Left ventricle myocardium superior (tissue), 1 donor: ENCODE data around the gene OR4D1. TPM values are rescaled to one million over a fixed set of nuclear protein-coding genes. Genes with fewer than 3 reads are reported as not detected.

Experiments
- ATAC-seq: fragments of 200-7000 bp; cut with Tn5 transposase; one replicate; pipeline ENCODE4 v1.9.1; 2020; ENCODE audit warnings: mild to moderate bottlenecking, moderate library complexity
- DNase-seq: peaks from one replicate; pipeline ENCODE4 v3.0.0-alpha.2; 2020
- intact Hi-C: fragments of 100-400 bp; cut with micrococcal nuclease; formaldehyde crosslinking; loops from one replicate; pipeline ENCODE4 v1.11.0; 2022
- total RNA-seq: library from RNA; stranded (reverse); fragmentation: NEBNext Ultra II Directional; extraction: Animal tissue kit (Norgen Biotek cat#: 25700); gene quantifications from one replicate; pipeline ENCODE4 v1.2.1, GENCODE V29; 2021
- donor health status: DM: no; HTN: yes; CAD: no; lungs with severe emphysema.

Gene OR4D1
- total RNA-seq, 1 donor from 2014 or later = not detected

GRCh38 chr17:58148609-58149008, 425 bp downstream of the OR4D1 start:
- DNase-seq = no peak
- ATAC-seq = no peak
- intact Hi-C loops = no loop called here

DNA sequence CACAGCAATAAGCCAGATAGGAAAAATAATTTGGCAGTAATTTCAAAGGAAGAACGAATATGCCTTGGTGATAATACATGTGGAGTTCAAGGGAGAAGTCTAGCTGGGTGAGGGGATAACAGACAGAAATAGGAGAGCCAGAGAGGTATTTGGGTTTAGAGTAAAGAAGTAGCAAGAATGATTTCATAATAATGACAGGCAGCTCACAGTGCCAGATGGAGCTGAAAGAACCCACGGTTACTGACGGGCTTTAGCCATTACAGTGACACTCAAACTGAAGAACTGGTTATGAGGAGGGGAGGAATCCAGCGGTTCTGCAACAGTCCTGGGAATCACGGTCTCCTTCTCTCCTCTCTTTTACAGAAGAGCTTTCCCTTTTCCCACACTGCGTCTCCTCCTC, 2.2 kb downstream of the OR4D1 start:
- intact Hi-C loops = no loop called here
- ATAC-seq (no peak), DNase-seq (no peak)

DNA sequence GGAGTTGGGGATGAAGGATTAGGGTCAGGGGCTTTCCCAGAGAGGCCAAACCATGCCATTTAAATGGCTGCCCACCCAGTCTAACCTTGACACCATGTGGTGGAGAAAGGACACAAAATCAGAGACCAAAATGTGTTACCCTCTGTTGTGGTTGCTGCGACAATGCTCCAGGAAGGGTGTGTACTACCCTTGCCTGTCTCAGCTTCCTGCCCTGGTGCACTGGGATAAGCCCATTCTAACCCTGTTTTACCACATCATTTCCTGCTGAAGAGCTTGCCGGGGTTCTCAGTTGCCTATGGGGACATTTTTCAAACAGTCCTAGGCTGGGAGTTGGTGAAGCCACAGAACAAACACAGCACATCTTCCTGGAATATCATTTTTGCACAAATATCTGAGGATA, 4.9 kb downstream of the OR4D1 start:
- DNase-seq (no peak), ATAC-seq (peak; percentile 48)
- intact Hi-C loops = no loop called here

GRCh38 chr17:58153671-58154070, 5.5 kb downstream of the OR4D1 start:
- DNase-seq (no peak), ATAC-seq (no peak)
- intact Hi-C loops = no loop called here

DNA sequence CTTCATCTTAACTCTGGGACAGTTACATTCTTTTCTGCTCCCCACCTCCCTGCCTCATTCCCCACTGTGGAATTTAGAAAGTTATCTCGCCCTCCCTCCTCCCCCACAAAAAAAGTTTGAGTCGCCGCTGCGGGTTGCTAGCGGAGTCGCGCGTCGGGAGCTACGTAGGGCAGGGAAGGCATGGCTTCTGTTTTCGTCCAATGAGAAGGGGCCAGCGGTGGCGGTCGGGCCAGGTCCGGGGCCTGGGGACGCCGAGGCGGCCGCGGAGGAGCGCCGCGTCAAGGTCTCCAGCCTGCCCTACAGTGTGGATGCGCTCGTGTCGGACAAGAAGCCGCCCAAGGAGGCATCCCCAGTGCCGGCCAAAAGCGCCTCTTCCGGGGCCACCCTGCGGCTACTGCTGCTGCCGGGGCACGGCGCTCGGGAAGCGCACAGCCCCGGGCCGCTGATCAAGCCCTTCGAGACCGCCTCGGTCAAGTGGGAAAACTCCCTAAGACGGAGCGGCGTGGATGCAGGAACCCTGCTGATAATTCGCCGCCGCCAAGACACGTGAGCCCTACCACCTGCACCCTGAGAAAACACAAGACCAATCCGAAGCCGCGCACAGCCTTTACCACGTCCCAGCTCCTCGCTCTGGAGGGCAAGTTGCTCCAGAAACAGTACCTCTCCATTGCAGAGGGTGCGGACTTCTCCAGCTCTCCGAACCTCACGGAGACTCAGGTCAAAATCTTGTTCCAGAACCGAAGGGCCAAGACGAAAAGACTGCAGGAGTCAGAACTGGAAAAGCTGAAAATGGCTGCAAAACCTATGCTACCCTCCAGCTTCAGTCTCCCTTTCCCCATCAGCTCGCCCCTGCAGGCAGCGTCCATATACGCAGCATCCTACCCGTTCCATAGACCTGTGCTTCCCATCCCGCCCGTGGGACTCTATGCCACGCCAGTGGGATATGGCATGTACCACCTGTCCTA, 8.9 kb downstream of the OR4D1 start:
- peak; percentile 57 for DNase-seq
- ATAC-seq = peak; percentile 89
- intact Hi-C loops = no loop called here

GRCh38 chr17:58158181-58158580, 10.0 kb downstream of the OR4D1 start:
- DNase-seq (no peak), ATAC-seq (no peak)

GRCh38 chr17:58161566-58161965, 13.4 kb downstream of the OR4D1 start:
- intact Hi-C loops = no loop called here
- ATAC-seq (no peak), DNase-seq (no peak)

More at GRCh38 chr17:58158181-58158580, 10.0 kb downstream of the OR4D1 start:
- intact Hi-C loops = no loop called here

DNA sequence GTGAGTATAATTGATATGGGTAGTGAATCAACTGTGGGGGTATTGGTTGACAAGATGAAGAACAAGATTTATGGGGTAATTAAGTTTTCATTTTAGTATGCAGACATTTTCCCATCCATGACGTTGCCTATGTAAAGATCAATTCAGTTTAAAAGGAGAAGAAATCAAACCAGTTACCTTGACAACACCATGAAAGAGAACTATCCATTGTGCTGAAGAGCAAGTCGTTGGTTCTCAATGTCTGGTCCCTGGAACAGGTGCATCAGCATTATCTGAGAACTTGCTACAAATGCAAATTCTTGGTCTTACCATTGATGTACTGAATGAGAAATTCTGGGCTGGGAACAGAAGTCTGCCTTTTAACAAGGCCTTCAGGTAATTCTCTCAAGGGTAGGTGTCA, 17.8 kb downstream of the OR4D1 start:
- ATAC-seq (no peak), DNase-seq (no peak)
- intact Hi-C loops = no loop called here

GRCh38 chr17:58166682-58167081, 18.5 kb downstream of the OR4D1 start, which contains the start of gene OR4D2:
Gene OR4D2 (plus strand): TSS chr17:58166982. CDS start chr17:58169656, 2,674 bp downstream.
- intact Hi-C loops = no loop called here
- ATAC-seq (no peak), DNase-seq (no peak)

- DNase-seq (no peak), ATAC-seq (no peak)
- intact Hi-C loops = no loop called here
These were observed 22.4 kb downstream of the OR4D1 start for GRCh38 chr17:58170622-58171021.

GRCh38 chr17:58172369-58173071, 24.3 kb downstream of the OR4D1 start:
- DNase-seq = no peak
- ATAC-seq = no peak
- intact Hi-C loops = no loop called here

DNA sequence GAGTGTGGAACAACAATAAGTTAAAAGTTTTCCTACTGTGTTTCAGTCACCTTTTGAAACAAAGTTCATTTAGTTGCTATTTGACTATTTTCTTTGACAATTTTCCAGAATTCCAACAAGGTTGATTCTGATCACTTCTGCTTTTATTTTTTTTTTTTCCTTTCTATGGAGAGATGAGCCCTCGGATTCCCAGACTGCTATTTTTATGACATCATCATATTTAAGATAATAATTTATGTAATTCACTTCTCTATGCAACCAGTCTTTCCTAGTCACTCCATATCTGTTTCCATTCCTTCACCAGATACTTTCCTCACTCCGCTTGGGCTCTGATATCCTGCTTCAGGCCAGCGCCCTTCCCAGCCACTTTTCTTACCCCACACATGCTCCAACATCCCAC, 26.7 kb downstream of the OR4D1 start:
- ATAC-seq = no peak
- no peak for DNase-seq
- intact Hi-C loops = no loop called here

GRCh38 chr17:58176200-58176599, 28.0 kb downstream of the OR4D1 start:
- DNase-seq (no peak), ATAC-seq (no peak)
- intact Hi-C loops = no loop called here

- ATAC-seq (no peak), DNase-seq (no peak)
- intact Hi-C loops = no loop called here
These were observed 33.6 kb downstream of the OR4D1 start for GRCh38 chr17:58181796-58182195.

GRCh38 chr17:58183514-58183913, 35.3 kb downstream of the OR4D1 start:
- no peak for ATAC-seq
- no peak for DNase-seq
- intact Hi-C loops = no loop called here

DNA sequence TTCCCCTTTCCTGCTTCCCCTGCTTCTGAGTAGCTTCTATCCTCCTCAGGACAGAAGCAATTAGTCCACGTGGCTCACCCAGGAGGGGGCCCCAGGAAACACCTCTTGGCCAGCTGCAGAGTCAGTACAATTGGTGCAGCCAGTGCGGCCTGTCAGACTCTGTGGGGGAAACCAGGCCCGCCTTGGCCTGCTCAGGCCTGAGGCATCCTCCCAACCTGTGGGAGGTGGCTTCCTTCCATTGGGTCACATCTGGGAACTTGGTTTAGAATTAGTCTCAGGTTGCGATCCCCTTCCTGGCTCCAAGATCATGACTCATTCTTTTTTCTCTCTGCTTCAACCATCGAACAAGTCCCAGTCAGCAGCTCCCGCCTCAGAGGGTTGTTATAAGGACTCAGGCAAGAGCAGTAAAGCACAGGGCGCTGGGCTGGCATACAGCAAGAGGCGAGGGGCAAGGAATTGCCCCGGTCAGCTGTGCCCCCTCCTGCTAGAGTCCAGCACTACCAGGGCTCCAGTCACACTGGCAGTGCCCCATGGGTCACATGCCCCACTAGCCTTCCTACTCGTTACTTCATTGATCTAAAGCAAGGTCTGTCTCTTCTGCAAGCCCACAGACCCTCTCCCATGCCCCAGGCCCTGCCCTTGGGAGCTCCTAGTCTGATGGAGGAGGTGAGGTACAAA, 36.3 kb downstream of the OR4D1 start:
- DNase-seq (no peak), ATAC-seq (no peak)
- intact Hi-C loops = no loop called here

GRCh38 chr17:58184986-58185761, 37.0 kb downstream of the OR4D1 start:
- intact Hi-C loops = no loop called here
- no peak for DNase-seq
- no peak for ATAC-seq

DNA sequence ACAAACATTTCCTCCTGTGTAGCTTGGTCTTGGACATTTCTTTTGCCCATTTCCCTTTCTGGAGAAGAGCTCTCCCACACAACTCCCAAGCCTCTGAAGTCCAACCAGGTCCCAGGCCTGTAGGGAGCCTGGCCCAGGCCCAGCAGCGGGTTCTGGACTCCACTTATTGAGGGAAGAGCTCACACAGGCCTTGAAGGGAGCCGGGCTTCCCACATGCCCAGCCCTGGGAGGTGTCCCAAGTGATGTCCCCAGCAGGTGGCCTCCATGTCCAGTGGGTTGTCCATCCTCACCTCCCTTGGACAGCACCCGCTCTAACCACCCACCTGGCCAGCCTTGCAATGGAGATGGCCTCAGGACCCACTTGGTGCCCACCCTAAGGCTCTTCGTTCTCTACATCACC, 38.4 kb downstream of the OR4D1 start:
- ATAC-seq (no peak), DNase-seq (no peak)
- intact Hi-C loops = no loop called here

DNA sequence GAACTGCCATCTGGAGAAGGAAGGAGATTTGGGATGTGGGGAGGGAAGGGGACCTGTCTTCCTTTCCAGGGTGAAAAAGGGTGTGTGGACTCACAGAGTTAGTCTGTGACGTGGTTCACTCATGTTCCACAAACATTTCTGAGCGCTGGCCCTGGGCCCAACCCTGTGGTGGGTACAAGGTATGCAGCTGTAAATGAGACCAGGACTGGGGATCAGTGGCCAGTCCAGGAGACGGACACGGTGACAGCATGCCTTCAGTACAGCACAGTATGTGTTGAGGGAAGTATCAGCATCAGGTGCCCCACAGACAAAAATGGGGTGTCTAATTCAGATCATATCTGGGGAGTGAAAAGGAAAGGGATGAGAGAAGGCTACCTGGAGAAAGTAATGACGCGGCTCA, 38.9 kb downstream of the OR4D1 start:
- ATAC-seq (no peak), DNase-seq (no peak)
- intact Hi-C loops = no loop called here
